Cerebellar cortex (tissue), 1 donor: ENCODE data around the gene MVP.
"Not testable (repeated sequence)": the region's sequence is repeated elsewhere in the genome, so short reads cannot be mapped to it uniquely, and the experiment has no call there.

Source experiments
- DNase-seq: peaks from one replicate; pipeline ENCODE4 v3.0.0-alpha.2; 2015; ENCODE audit warnings: low spot score

The MVP gene

DNA sequence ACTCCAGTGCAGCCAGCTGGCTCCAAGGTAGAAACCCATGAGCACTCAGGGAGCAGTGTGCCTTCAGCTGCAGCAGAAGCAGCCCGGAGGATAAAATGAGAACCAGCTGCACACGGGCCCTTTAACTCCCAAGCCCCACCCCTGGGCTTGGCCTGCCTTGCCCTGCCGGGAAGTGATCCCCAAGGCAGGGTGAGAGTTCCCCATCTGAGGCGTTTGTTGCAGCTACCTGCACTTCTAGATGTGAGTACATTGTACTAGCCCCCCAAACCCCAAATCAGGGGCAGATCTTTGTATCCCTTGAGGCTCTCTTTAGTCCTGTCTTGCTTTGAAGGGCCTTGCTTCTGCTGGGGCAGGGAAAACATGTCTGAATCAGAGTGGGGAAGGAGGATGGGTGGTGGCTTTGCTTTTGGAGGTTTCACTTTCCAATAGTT lies at the start of gene MVP:
TSS of gene MVP (plus strand) at position 192 of the 431 bp plus-strand sequence. CDS start 10,088 bp downstream, outside the sequence.
- peak; percentile 59 for DNase-seq

DNA sequence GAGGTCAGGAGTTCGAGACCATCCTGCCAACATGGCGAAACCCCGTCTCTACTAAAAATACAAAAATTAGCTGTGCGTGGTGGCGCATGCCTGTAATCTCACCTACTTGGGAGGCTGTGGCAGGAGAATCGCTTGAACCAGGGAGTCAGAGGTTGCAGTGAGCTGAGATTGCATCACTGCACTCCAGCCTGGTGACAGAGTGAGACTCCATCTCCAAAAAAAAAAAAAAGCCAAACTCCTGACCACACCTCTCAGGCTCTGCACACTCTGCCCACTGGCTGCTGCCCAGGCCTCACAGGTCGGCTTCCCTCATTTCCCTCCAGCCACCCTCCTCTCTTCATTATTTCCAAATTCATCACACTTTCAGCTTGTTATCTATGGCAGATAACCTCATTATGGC lies 47.9 kb upstream of the MVP start:
- DNase-seq, result not testable (repeated sequence)

DNA sequence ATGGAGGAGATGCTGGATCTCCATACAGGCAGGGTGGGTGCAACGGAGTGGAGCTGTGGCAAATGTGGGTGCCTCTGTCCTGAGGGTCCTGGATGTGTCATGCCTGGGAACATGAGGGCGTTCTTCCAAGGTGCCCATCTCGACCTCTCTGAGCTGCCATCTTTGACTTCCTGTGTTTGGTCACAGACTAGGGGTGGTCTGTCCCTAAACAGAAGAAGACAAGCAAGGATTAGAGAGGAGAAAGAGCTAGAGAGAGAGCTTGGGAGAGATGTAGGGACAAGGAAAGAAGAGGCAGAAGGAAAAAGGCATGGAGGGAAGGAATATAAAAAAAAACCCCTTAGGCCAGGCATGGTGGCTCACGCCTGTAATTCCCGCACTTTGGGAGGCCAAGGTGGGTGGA lies 45.5 kb upstream of the MVP start:
- no peak for DNase-seq

DNA sequence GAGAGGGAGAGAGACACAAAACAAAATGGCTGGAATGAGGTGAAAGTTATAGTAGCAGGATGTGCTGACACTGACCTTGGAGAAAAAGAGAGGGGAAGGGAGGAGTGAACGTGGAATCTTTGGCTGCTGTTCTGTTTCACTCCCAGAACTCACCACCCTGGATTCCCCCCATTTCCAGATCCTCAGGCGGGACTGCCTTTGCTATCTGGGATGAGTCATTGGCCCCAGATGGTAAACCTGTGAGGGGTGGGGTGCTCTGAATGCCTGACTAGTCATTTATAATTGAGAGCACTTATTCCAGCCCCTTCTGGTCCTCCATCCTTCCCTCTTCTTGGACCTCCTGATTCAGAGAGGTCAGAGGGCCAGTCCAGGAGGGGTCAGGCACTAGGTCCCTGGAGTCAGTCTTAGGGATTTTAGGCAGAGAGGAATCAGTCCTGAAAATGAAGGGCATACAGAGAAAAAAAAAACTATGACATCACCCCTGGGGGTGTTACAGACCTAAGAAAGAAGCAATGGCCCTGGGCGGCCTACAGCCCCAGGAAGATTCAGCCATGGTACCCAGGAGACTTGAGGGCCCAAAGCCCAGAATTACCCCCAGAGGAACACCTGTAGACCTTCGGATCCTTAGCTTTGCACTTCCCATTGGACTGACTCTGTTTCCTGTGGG lies 44.4 kb upstream of the MVP start:
- no peak for DNase-seq

GRCh38 chr16:29777576-29778350 lies 42.5 kb upstream of the MVP start, which contains the start of gene ZG16:
TSS of gene ZG16 (plus strand) at chr16:29778256. CDS start at chr16:29779267, 1,011 bp downstream.
- DNase-seq, result no peak

DNA sequence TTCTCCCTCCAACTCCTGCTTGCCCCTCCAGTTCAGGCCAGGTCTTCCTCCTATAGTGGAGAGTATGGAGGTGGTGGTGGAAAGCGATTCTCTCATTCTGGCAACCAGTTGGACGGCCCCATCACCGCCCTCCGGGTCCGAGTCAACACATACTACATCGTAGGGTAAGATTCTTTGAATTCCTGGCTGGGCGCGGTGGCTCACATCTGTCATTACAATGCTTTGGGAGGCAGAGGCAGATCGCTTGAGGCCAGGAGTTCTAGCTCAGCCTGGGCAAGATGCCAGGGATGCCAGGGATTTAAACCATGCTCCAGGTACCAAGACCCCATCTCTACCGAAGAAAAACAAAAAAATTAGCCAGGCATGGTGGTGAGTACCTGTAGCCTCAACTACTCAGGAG lies 40.8 kb upstream of the MVP start:
- no peak for DNase-seq

GRCh38 chr16:29783094-29783953 lies 36.9 kb upstream of the MVP start:
- DNase-seq, result not testable (repeated sequence)

GRCh38 chr16:29784157-29784556 lies 36.1 kb upstream of the MVP start:
- no peak for DNase-seq

DNA sequence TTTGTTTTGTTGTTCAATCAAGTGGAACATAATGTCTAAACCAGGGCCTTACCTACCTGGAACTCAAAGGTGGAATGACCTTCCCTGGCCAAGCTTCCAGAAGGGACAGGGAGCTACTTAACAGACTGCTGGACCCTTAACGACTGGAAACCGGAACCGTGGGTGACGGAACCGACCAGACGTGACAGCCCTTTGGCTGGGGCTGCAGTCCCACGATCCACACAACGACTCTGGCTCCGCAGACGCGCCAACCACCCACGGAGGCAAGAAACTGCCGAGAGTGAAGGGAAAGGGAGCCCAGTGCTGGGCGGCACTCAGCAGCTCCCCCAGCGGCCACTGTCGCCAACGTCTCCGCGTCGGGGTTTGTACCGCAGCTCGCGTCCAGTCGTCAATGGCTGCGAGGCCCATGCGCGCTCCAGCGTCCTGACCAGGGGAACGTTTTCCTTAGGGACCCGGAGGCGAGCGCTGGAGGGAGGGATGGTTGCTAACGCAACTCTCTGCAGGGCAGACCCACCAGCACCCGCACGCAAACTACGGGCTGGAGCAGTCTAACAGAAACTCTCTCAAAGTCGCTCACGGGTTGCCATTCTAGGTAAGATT lies 35.3 kb upstream of the MVP start:
- DNase-seq, result peak; percentile 65

DNA sequence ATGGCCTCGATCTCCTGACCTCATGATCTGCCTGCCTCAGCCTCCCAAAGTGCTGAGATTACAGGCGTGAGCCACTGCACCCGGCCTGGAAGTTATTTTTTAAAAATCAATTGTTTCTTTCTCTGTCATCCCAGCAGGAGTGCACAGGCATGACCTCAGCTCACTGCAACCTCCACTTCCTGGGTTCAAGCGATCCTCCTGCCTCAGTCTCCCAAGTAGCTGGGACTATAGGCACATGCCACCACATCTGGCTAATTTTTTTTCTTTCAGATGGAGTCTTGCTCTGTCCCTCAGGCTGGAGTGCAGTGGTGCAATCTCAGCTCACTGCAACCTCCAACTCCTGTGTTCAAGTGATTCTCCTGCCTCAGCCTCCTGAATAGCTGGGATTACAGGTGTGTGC lies 33.1 kb upstream of the MVP start:
- DNase-seq, result not testable (repeated sequence)

DNA sequence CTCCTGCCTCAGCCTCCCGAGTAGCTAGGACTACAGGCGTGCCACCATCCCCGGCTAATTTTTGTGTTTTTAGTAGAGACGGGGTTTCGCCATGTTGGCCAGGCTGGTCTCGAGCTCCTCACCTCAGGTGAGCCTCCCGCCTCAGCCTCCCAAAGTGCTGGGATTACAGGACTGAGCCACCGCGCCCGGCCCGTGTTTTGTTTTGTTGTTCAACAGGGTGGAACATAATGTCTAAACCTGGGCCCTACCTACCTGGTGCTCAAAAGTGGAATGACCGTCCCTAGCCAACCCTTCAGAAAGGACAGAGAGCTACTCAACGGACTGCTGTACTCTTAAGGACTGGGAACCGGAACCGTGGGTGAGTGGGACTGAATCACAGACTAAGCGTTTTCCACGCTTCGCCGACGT lies 30.5 kb upstream of the MVP start:
- no peak for DNase-seq

DNA sequence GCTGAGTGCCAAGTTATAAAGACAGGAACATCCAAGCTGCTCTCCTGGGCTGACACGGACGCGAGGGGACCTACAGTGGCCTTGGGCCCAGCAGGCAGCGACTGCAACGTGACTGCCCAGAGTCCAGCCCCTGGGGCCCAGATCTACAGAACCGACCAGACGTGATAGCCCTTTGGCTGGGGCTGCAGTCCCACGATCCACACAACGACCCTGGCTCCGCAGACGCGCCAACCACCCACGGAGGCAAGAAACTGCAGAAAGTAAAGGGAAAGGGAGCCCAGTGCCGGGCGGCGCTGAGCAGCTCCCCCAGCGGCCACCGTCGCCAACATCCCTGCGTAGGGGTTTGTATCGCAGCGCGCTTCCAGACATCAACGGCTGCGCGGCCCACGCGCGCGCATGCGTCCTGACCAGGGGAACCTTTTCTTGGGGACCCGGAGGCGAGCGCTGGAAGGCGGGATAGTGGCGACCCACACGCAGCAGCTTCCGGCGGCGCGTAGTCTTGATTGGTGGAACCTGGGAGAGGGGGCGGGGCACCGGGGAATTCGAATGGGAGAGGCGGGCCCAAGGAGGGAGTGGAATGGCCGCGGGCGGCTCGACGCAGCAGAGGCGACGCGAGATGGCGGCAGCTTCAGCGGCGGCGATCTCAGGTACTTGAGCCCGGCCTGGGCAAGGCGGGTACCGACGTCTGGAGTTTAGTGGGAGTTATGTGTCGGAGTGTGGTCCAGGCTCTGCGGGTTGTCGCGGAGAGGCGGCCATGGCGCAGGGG lies 29.9 kb upstream of the MVP start, which contains the start of gene KIF22:
TSS of gene KIF22 (plus strand) at position 569 of the 766 bp plus-strand sequence. CDS start at position 578, 9 bp downstream.
- peak; percentile 98 for DNase-seq

- no peak for DNase-seq
These were observed 29.1 kb upstream of the MVP start for GRCh38 chr16:29790949-29791844.

- DNase-seq, result no peak
These were observed 28.1 kb upstream of the MVP start for GRCh38 chr16:29791845-29792807.

GRCh38 chr16:29793153-29793552 lies 27.1 kb upstream of the MVP start:
- not testable (repeated sequence) for DNase-seq

DNA sequence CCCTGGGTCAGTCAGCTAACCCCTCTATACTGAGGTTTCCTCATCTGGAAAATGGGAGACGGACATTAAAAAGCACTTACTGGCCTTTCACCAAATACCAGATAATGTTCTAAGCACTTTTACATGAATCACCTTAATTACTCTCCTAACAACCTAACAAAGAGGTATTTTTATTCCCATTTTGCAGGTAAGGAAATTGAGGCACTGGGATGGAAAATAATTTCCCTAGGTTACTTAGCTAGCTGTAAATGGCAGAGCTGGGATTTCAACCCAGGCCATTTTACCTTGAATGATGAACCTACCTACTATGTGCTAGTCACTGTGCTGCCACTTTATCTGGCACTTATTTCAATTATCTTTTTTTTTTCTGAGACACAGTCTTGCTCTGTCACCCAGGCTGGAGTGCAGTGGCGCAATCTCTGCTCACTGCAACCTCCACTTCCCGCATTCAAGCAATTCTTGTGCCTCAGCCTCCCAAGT lies 26.0 kb upstream of the MVP start:
- DNase-seq, result no peak

GRCh38 chr16:29802416-29802935 lies 17.8 kb upstream of the MVP start:
- DNase-seq, result no peak

- no peak for DNase-seq
These were observed 16.2 kb upstream of the MVP start for GRCh38 chr16:29804020-29804419.
